ENCODE results near the gene MAPK10.

GRCh38 chr4:86233090-86233489 is 126.8 kb downstream of the MAPK10 start:
- TF ChIP-seq, protein P1, sequence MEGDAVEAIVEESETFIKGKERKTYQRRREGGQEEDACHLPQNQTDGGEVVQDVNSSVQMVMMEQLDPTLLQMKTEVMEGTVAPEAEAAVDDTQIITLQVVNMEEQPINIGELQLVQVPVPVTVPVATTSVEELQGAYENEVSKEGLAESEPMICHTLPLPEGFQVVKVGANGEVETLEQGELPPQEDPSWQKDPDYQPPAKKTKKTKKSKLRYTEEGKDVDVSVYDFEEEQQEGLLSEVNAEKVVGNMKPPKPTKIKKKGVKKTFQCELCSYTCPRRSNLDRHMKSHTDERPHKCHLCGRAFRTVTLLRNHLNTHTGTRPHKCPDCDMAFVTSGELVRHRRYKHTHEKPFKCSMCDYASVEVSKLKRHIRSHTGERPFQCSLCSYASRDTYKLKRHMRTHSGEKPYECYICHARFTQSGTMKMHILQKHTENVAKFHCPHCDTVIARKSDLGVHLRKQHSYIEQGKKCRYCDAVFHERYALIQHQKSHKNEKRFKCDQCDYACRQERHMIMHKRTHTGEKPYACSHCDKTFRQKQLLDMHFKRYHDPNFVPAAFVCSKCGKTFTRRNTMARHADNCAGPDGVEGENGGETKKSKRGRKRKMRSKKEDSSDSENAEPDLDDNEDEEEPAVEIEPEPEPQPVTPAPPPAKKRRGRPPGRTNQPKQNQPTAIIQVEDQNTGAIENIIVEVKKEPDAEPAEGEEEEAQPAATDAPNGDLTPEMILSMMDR (tag by site-specific recombination; IDR thresholded peaks at IDR 0.05) = no peak
- no peak for TF ChIP-seq PRDM10 (tag by site-specific recombination; IDR thresholded peaks at IDR 0.05)
- no peak for TF ChIP-seq ZNF223 (tag by site-specific recombination; IDR thresholded peaks at IDR 0.05)
- TF ChIP-seq GLI4 (tag by site-specific recombination; IDR thresholded peaks at IDR 0.05) = no peak
- TF ChIP-seq REST (tag by site-specific recombination; IDR thresholded peaks at IDR 0.05) = no peak
- no peak for TF ChIP-seq ZNF132 (tag by site-specific recombination; IDR thresholded peaks at IDR 0.05; ENCODE audit: borderline replicate concordance)
- no peak for TF ChIP-seq ZNF629 (tag by site-specific recombination; IDR thresholded peaks at IDR 0.05)
- TF ChIP-seq ZBTB10 (tag by site-specific recombination; IDR thresholded peaks at IDR 0.05) = no peak
- no peak for TF ChIP-seq ZNF610 (tag by site-specific recombination; IDR thresholded peaks at IDR 0.05; ENCODE audit: borderline replicate concordance)
- TF ChIP-seq MYNN (tag by site-specific recombination; IDR thresholded peaks at IDR 0.05; ENCODE audit: borderline replicate concordance) = no peak

Data from HEK293 (cell line).